C1 segment of cervical spinal cord (tissue), 14 donors: ENCODE results near the gene OR1E1.
"Not testable (repeated sequence)": the region's sequence is repeated elsewhere in the genome, so short reads cannot be mapped to it uniquely, and the experiment has no call there.

Source experiments
- DNase-seq, 14 donors: peaks; one replicate each; lab custom pipeline; 2025; lab: John Stamatoyannopoulos, UW

The OR1E1 gene

GRCh38 chr17:3398310-3398709, at the start of gene OR1E1:
Gene OR1E1, minus strand, starts transcription at chr17:3398410. Its CDS starts 0 bp downstream, at chr17:3398410.
- no peak for DNase-seq

- DNase-seq, result no peak
Measured at GRCh38 chr17:3447625-3448024, 49.4 kb upstream of the OR1E1 start.

GRCh38 chr17:3440451-3440850, 42.2 kb upstream of the OR1E1 start:
- no peak for DNase-seq

- no peak for DNase-seq
Measured at GRCh38 chr17:3438368-3438767, 40.2 kb upstream of the OR1E1 start.

- DNase-seq, result no peak
Measured at GRCh38 chr17:3433741-3434140, 35.5 kb upstream of the OR1E1 start, which contains the start of gene OR1E2. Gene OR1E2, minus strand, starts transcription at chr17:3433841. Its CDS starts 0 bp downstream, at chr17:3433841.

GRCh38 chr17:3433215-3433614, 35.0 kb upstream of the OR1E1 start:
- DNase-seq, result not testable (repeated sequence)

GRCh38 chr17:3418222-3418621, 20.0 kb upstream of the OR1E1 start:
- DNase-seq, result no peak

- DNase-seq, result no peak
Measured at GRCh38 chr17:3415610-3416009, 17.4 kb upstream of the OR1E1 start.

GRCh38 chr17:3412216-3412615, 14.0 kb upstream of the OR1E1 start:
- not testable (repeated sequence) for DNase-seq

GRCh38 chr17:3411070-3411469, 12.9 kb upstream of the OR1E1 start, which contains the start of gene OR3A3:
Gene OR3A3, plus strand, starts transcription at chr17:3411370.
- DNase-seq, result no peak

GRCh38 chr17:3403856-3404255, 5.6 kb upstream of the OR1E1 start:
- not testable (repeated sequence) for DNase-seq

GRCh38 chr17:3401786-3402185, 3.6 kb upstream of the OR1E1 start:
- DNase-seq, result no peak

GRCh38 chr17:3400055-3400454, 1.8 kb upstream of the OR1E1 start:
- no peak for DNase-seq

- not testable (repeated sequence) for DNase-seq
Measured at GRCh38 chr17:3397801-3398200, 409 bp downstream of the OR1E1 start.

GRCh38 chr17:3389791-3390190, 8.4 kb downstream of the OR1E1 start:
- DNase-seq, result no peak

GRCh38 chr17:3385869-3386816, 12.1 kb downstream of the OR1E1 start, which contains the start of gene OR3A2:
Gene OR3A2, minus strand, starts transcription at chr17:3386308.
- no peak for DNase-seq

GRCh38 chr17:3381957-3382356, 16.3 kb downstream of the OR1E1 start:
- no peak for DNase-seq

- DNase-seq, result no peak
Measured at GRCh38 chr17:3378321-3378720, 19.9 kb downstream of the OR1E1 start.

- DNase-seq, result not testable (repeated sequence)
Measured at GRCh38 chr17:3371167-3371566, 27.0 kb downstream of the OR1E1 start.
